ENCODE measurements around the gene SH3RF1.

SH3RF1 gene

GRCh38 chr4:169270810-169271691 lies at the start of gene SH3RF1:
TSS of gene SH3RF1 (minus strand) at chr4:169270956. CDS start at chr4:169269212, 1,744 bp downstream.
- DNase-seq (ENCODE audit: low read depth) = no peak
- TF ChIP-seq, protein P1, sequence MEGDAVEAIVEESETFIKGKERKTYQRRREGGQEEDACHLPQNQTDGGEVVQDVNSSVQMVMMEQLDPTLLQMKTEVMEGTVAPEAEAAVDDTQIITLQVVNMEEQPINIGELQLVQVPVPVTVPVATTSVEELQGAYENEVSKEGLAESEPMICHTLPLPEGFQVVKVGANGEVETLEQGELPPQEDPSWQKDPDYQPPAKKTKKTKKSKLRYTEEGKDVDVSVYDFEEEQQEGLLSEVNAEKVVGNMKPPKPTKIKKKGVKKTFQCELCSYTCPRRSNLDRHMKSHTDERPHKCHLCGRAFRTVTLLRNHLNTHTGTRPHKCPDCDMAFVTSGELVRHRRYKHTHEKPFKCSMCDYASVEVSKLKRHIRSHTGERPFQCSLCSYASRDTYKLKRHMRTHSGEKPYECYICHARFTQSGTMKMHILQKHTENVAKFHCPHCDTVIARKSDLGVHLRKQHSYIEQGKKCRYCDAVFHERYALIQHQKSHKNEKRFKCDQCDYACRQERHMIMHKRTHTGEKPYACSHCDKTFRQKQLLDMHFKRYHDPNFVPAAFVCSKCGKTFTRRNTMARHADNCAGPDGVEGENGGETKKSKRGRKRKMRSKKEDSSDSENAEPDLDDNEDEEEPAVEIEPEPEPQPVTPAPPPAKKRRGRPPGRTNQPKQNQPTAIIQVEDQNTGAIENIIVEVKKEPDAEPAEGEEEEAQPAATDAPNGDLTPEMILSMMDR (IDR thresholded peaks at IDR 0.05; ENCODE audit: control insufficient read depth, extremely low read depth, insufficient read depth) = peak; percentile 50

GRCh38 chr4:169315530-169316343 lies 45.0 kb upstream of the SH3RF1 start:
- TF ChIP-seq, protein P1 (IDR thresholded peaks at IDR 0.05; ENCODE audit: control insufficient read depth, extremely low read depth, insufficient read depth) = no peak
- no peak for DNase-seq (ENCODE audit: low read depth)
- H3K4me3 ChIP-seq (ENCODE audit: low read depth, low read length) = no peak overlapping the region

More at GRCh38 chr4:169270810-169271691, at the start of gene SH3RF1:
- H3K4me3 ChIP-seq (ENCODE audit: low read depth, low read length) = peak within 1 kb of the TSS; percentile 79

GRCh38 chr4:169314906-169315305 lies 44.1 kb upstream of the SH3RF1 start:
- TF ChIP-seq, protein P1 (IDR thresholded peaks at IDR 0.05; ENCODE audit: control insufficient read depth, extremely low read depth, insufficient read depth) = no peak
- DNase-seq (ENCODE audit: low read depth) = no peak
- H3K4me3 ChIP-seq (ENCODE audit: low read depth, low read length) = no peak overlapping the region

DNA sequence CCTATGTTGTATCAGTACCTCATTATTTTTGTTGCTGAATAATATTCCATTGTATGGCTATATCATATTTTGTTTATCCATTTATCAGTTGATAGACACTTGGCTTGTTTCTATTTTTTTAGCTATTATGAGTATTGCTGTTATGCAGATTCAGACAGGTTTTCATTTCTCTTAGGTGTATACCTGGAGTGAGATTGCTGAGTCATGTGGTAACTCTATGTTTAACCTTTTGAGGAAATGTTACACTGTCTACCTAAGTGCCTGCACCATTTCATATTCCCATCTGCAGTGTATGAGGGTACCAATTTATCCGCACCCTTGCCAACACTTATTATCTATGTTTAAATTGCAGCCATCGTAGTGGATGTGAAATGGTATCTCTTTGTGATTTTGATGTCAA lies 43.0 kb upstream of the SH3RF1 start:
- TF ChIP-seq, protein P1 (IDR thresholded peaks at IDR 0.05; ENCODE audit: control insufficient read depth, extremely low read depth, insufficient read depth) = no peak
- DNase-seq (ENCODE audit: low read depth) = no peak
- H3K4me3 ChIP-seq (ENCODE audit: low read depth, low read length) = no peak overlapping the region

- no peak for DNase-seq (ENCODE audit: low read depth)
- no peak overlapping the region for H3K4me3 ChIP-seq (ENCODE audit: low read depth, low read length)
- TF ChIP-seq, protein P1 (IDR thresholded peaks at IDR 0.05; ENCODE audit: control insufficient read depth, extremely low read depth, insufficient read depth) = no peak
These were observed 42.1 kb upstream of the SH3RF1 start for GRCh38 chr4:169312690-169313422.

DNA sequence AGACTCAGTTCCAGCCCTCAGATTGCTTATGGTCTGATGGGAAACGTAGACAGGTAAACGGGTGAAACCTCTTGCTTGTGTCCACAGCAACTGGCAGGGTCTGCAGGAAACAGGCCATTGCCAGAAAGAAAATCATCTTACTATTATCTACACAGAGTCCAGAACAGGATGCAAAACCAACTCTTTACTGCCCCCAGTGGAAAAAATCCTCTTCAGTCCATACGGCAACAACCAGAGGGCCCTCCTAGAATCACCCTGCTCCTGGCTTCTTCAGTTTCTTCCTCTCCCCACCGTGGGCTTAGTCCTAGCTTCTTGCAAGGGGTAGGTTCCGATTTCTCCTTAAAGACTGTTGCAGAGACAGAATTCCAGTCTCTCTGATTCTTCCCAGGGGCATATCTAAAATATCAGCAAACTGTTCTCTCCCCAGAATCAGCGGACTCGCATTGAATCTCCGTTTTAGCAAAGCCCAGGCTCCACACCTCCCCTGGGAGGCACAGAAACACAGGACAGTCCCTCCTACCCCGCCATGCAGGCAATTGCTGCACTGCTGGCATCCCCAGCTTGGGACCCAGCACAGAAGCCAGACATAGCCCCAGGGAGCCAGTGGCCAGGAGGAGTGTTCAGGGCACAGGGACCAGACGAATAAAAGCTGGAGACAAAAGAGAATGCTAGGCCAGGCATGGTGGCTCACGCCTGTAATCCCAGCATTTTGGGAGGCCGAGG lies 41.0 kb upstream of the SH3RF1 start:
- TF ChIP-seq, protein P1 (IDR thresholded peaks at IDR 0.05; ENCODE audit: control insufficient read depth, extremely low read depth, insufficient read depth) = peak; percentile 20; the same call in 1 of the 2 replicates
- no peak for DNase-seq (ENCODE audit: low read depth)
- H3K4me3 ChIP-seq (ENCODE audit: low read depth, low read length) = no peak overlapping the region

Data from LNCaP clone FGC (cell line).